WTC11 (cell line): ENCODE results near the gene GALNT7. TPM values are rescaled to one million over a fixed set of nuclear protein-coding genes. Genes with fewer than 3 reads are reported as not detected.

ENCODE experiments used
- ATAC-seq: fragments of 200-7000 bp; cut with Tn5 transposase; 2 replicates; pipeline ENCODE4 v1.10.0; 2021; ENCODE audit warnings: mild to moderate bottlenecking, moderate library complexity
- CTCF ChIA-PET: fragments of 300-600 bp; sonication (Branson Sonifier 250); formaldehyde crosslinking; loops from one replicate; lab custom pipeline; 2021; ENCODE audit warnings: antibody characterized with exemption; lab: Charles Lee
- POLR2A ChIA-PET: fragments of 350-600 bp; sonication (Branson Sonifier 250); formaldehyde crosslinking; loops from one replicate; lab custom pipeline; 2021; ENCODE audit warnings: antibody characterized with exemption; lab: Charles Lee
- DNase-seq: peaks from one replicate; pipeline ENCODE4 v3.0.0; 2021; ENCODE audit warnings: low spot score
- H3K27ac Mint-ChIP-seq: 2 replicates; pipeline ENCODE4 v1.8.0; 2021; ENCODE audit warnings: mixed read lengths
- H3K27me3 Mint-ChIP-seq: 2 replicates; pipeline ENCODE4 v1.8.0; 2021; ENCODE audit warnings: low read depth, mild to moderate bottlenecking, moderate library complexity, mixed read lengths
- H3K36me3 Mint-ChIP-seq: 2 replicates; pipeline ENCODE4 v1.8.0; 2021; ENCODE audit warnings: mixed read lengths
- H3K4me1 Mint-ChIP-seq: 2 replicates; pipeline ENCODE4 v1.8.0; 2022; ENCODE audit warnings: mixed read lengths
- H3K4me3 Mint-ChIP-seq: 2 replicates; pipeline ENCODE4 v1.8.0; 2021; ENCODE audit warnings: mild to moderate bottlenecking, moderate library complexity, mixed read lengths
- H3K9me3 Mint-ChIP-seq: 2 replicates; pipeline ENCODE4 v1.8.0; 2021; ENCODE audit warnings: mixed read lengths
- CREM ChIP-seq: sonication (generic); formaldehyde crosslinking; IDR thresholded peaks from 2 replicates; pipeline ENCODE4 v1.8.1; 2022; ENCODE audit warnings: mild to moderate bottlenecking, missing genetic modification reagents, moderate library complexity
- E2F4 ChIP-seq: sonication (generic); formaldehyde crosslinking; IDR thresholded peaks from 2 replicates; pipeline ENCODE4 v1.8.1; 2022; ENCODE audit warnings: low read depth, mild to moderate bottlenecking, moderate library complexity, missing genetic modification reagents, borderline replicate concordance
- ERG ChIP-seq: fragments of 250-450 bp; sonication (Bioruptor Pico); IDR thresholded peaks from 2 replicates; pipeline ENCODE4 v1.8.0; 2021; ENCODE audit warnings: mild to moderate bottlenecking
- FOXJ3 ChIP-seq: sonication (generic); formaldehyde crosslinking; IDR thresholded peaks from 2 replicates; pipeline ENCODE4 v1.9.0; 2021; ENCODE audit warnings: missing genetic modification reagents, mild to moderate bottlenecking, borderline replicate concordance
- GABPB1 ChIP-seq: sonication (generic); formaldehyde crosslinking; IDR thresholded peaks from 2 replicates; pipeline ENCODE4 v1.8.1; 2023; ENCODE audit warnings: mild to moderate bottlenecking, missing genetic modification reagents
- GRHL2 ChIP-seq: fragments of 250-450 bp; sonication (Bioruptor Pico); IDR thresholded peaks from 2 replicates; pipeline ENCODE4 v1.8.0; 2022; ENCODE audit warnings: mild to moderate bottlenecking, moderate library complexity; ENCODE audit not compliant: insufficient replicate concordance, severe bottlenecking
- HMGXB4 ChIP-seq: sonication (generic); formaldehyde crosslinking; IDR thresholded peaks from 2 replicates; pipeline ENCODE4 v1.8.1; 2023; ENCODE audit warnings: mild to moderate bottlenecking, moderate library complexity, missing genetic modification reagents
- NFATC4 ChIP-seq: fragments of 250-450 bp; sonication (Bioruptor Pico); IDR thresholded peaks from 2 replicates; pipeline ENCODE4 v1.9.0; 2021; ENCODE audit warnings: mild to moderate bottlenecking
- SMAD3 ChIP-seq: sonication (generic); formaldehyde crosslinking; IDR thresholded peaks from 2 replicates; pipeline ENCODE4 v1.8.0; 2022; ENCODE audit warnings: missing genetic modification reagents, mild to moderate bottlenecking, borderline replicate concordance
- SOX15 ChIP-seq: fragments of 250-450 bp; sonication (Bioruptor Pico); IDR thresholded peaks from 2 replicates; pipeline ENCODE4 v1.9.0; 2021; ENCODE audit warnings: mild to moderate bottlenecking
- ZBTB21 ChIP-seq: sonication (generic); formaldehyde crosslinking; IDR thresholded peaks from 2 replicates; pipeline ENCODE4 v1.8.1; 2023; ENCODE audit warnings: mild to moderate bottlenecking, missing genetic modification reagents, borderline replicate concordance
- ZBTB43 ChIP-seq: sonication (generic); formaldehyde crosslinking; IDR thresholded peaks from 2 replicates; pipeline ENCODE4 v1.8.1; 2023; ENCODE audit warnings: mild to moderate bottlenecking, missing genetic modification reagents
- ZNF121 ChIP-seq: sonication (generic); formaldehyde crosslinking; IDR thresholded peaks from 2 replicates; pipeline ENCODE4 v1.8.0; 2023; ENCODE audit warnings: missing genetic modification reagents
- ZNF317 ChIP-seq: sonication (generic); formaldehyde crosslinking; IDR thresholded peaks from 2 replicates; pipeline ENCODE4 v1.8.1; 2023; ENCODE audit warnings: low read depth, mild to moderate bottlenecking, moderate library complexity, missing genetic modification reagents, borderline replicate concordance
- ZNF396 ChIP-seq: fragments of 250-450 bp; sonication (Bioruptor Pico); IDR thresholded peaks from 2 replicates; pipeline ENCODE4 v1.8.0; 2021; ENCODE audit warnings: mild to moderate bottlenecking, moderate library complexity, borderline replicate concordance
- ZNF416 ChIP-seq: fragments of 250-450 bp; sonication (Bioruptor Pico); IDR thresholded peaks from 2 replicates; pipeline ENCODE4 v1.9.0; 2021; ENCODE audit warnings: mild to moderate bottlenecking, inconsistent platforms
- total RNA-seq: library from RNA; stranded (reverse); gene quantifications from 3 replicates; pipeline ENCODE4 v1.2.3, GENCODE V29; 2021
- TF ChIP-seq, protein P1 (sequence below): sonication (generic); formaldehyde crosslinking; IDR thresholded peaks from 2 replicates; pipeline ENCODE4 v1.8.0; 2022; ENCODE audit warnings: mild to moderate bottlenecking, missing genetic modification reagents
- TF ChIP-seq, protein P2 (sequence below): sonication (generic); formaldehyde crosslinking; IDR thresholded peaks from 2 replicates; pipeline ENCODE4 v1.8.0; 2022; ENCODE audit warnings: mild to moderate bottlenecking, missing genetic modification reagents
- TF ChIP-seq, protein P3 (sequence below): sonication (generic); formaldehyde crosslinking; conservative IDR thresholded peaks from 2 replicates; pipeline ENCODE4 v1.8.1; 2022; ENCODE audit warnings: mild to moderate bottlenecking, missing genetic modification reagents
- TF ChIP-seq, protein P4 (sequence below): sonication (generic); formaldehyde crosslinking; IDR thresholded peaks from 2 replicates; pipeline ENCODE4 v1.8.0; 2022; ENCODE audit warnings: mild to moderate bottlenecking, missing genetic modification reagents

Gene GALNT7
- total RNA-seq, 1 experiment from 2014 or later = 86.9 TPM

DNA sequence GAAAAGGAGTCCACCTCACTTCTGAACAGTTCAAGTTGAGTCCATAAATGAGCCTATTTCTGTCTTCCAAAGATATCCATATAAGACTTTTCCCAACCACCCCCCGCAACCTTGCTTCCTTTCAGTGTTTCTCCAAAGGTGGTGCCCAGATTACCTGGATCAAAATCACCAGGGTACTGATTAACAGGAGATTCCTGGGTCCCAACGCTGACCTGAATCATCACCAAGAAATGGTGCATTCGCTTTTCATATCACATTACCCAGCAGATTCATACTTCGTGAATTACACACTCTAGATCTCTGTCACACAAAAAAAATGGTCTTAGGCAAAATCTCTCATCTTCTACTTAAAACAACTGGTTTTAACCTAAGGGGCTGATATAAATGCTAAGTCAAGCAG, 2.1 kb upstream of the GALNT7 start:
- DNase-seq (no peak), ATAC-seq (no peak)
- POLR2A ChIA-PET = interaction anchor here (0.6 to 0.7 kb wide), 4 partner anchors 7 to 150 kb away, joined by 3 to 7 read pairs (median 4); no protein-coding TSS in a partner anchor
- Mint-ChIP-seq H3K4me3 (0 out of 2 replicates have a peak overlapping the region, but pooled peaks have one; percentile 88), H3K9me3 (no peaks in the 10 kb centered on the region), H3K27ac (peak overlapping the region; percentile 71; the same call in 1 of the 2 replicates), H3K4me1 (peaks cover 29% of the 10 kb centered on the region), H3K27me3 (no peaks in the 10 kb centered on the region), H3K36me3 (peaks cover 23% of the 10 kb centered on the region)
- CTCF ChIA-PET = interaction anchor here (2.3 to 2.4 kb wide), 2 partner anchors 91 to 135 kb away, joined by 21 to 25 read pairs; no protein-coding TSS in a partner anchor
- TF ChIP-seq ZNF396 (CRISPR knock-in tag) (no peak), FOXJ3 (no peak), SOX15 (CRISPR knock-in tag) (no peak), SMAD3 (CRISPR knock-in tag) (no peak), ZNF416 (CRISPR knock-in tag) (no peak), NFATC4 (CRISPR knock-in tag) (no peak), HMGXB4 (no peak), E2F4 (CRISPR knock-in tag) (no peak), ZBTB43 (CRISPR knock-in tag) (no peak), CREM (CRISPR knock-in tag) (no peak), GABPB1 (no peak), ERG (CRISPR knock-in tag) (no peak), GRHL2 (CRISPR knock-in tag) (no peak), ZBTB21 (CRISPR knock-in tag) (no peak), ZNF317 (CRISPR knock-in tag) (no peak), ZNF121 (CRISPR knock-in tag) (no peak)
- TF ChIP-seq, protein P1, sequence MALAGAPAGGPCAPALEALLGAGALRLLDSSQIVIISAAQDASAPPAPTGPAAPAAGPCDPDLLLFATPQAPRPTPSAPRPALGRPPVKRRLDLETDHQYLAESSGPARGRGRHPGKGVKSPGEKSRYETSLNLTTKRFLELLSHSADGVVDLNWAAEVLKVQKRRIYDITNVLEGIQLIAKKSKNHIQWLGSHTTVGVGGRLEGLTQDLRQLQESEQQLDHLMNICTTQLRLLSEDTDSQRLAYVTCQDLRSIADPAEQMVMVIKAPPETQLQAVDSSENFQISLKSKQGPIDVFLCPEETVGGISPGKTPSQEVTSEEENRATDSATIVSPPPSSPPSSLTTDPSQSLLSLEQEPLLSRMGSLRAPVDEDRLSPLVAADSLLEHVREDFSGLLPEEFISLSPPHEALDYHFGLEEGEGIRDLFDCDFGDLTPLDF (CRISPR knock-in tag) = no peak
- TF ChIP-seq, protein P2, sequence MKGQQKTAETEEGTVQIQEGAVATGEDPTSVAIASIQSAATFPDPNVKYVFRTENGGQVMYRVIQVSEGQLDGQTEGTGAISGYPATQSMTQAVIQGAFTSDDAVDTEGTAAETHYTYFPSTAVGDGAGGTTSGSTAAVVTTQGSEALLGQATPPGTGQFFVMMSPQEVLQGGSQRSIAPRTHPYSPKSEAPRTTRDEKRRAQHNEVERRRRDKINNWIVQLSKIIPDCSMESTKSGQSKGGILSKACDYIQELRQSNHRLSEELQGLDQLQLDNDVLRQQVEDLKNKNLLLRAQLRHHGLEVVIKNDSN (CRISPR knock-in tag) = no peak
- TF ChIP-seq, protein P3, sequence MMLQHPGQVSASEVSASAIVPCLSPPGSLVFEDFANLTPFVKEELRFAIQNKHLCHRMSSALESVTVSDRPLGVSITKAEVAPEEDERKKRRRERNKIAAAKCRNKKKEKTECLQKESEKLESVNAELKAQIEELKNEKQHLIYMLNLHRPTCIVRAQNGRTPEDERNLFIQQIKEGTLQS = no peak
- TF ChIP-seq, protein P4, sequence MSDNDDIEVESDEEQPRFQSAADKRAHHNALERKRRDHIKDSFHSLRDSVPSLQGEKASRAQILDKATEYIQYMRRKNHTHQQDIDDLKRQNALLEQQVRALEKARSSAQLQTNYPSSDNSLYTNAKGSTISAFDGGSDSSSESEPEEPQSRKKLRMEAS = no peak
